Esophagus muscularis mucosa (tissue), 4 donors: ENCODE measurements around the gene AKAP6.

ENCODE experiments used
- EP300 ChIP-seq: sonication (generic); formaldehyde crosslinking; IDR thresholded peaks from one replicate; pipeline ENCODE4 v1.6.1; 2017; ENCODE audit warnings: antibody characterized with exemption
- POLR2A ChIP-seq: fragments of 450-650 bp; IDR thresholded peaks from one replicate; pipeline ENCODE4 v1.6.1; 2017; ENCODE audit warnings: antibody characterized with exemption, moderate library complexity, mild to moderate bottlenecking, low read depth
- POLR2AphosphoS5 ChIP-seq, 2 donors: sonication (generic); formaldehyde crosslinking; IDR thresholded peaks; one replicate each; pipeline ENCODE4 v1.6.1; 2017; ENCODE audit warnings: antibody characterized with exemption in 2 of 2
- TF ChIP-seq, protein P1 (sequence below), 3 experiments: fragments of 200-600 bp in 2 of 3; fragments of 450-650 bp in 1 of 3; sonication (generic) in 2 of 3; IDR thresholded peaks; one replicate each; pipeline ENCODE4 v1.5.1; 2017 to 2019; ENCODE audit warnings: antibody characterized with exemption in 3 of 3, mild to moderate bottlenecking in 2 of 3, moderate library complexity in 1 of 3

GRCh38 chr14:32774214-32774613 lies 445.1 kb downstream of the AKAP6 start:
- TF ChIP-seq, protein P1, sequence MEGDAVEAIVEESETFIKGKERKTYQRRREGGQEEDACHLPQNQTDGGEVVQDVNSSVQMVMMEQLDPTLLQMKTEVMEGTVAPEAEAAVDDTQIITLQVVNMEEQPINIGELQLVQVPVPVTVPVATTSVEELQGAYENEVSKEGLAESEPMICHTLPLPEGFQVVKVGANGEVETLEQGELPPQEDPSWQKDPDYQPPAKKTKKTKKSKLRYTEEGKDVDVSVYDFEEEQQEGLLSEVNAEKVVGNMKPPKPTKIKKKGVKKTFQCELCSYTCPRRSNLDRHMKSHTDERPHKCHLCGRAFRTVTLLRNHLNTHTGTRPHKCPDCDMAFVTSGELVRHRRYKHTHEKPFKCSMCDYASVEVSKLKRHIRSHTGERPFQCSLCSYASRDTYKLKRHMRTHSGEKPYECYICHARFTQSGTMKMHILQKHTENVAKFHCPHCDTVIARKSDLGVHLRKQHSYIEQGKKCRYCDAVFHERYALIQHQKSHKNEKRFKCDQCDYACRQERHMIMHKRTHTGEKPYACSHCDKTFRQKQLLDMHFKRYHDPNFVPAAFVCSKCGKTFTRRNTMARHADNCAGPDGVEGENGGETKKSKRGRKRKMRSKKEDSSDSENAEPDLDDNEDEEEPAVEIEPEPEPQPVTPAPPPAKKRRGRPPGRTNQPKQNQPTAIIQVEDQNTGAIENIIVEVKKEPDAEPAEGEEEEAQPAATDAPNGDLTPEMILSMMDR (IDR thresholded peaks at IDR 0.05): no peak
- no peak for TF ChIP-seq POLR2A
- TF ChIP-seq POLR2AphosphoS5 (IDR thresholded peaks at IDR 0.05): no peak
- TF ChIP-seq EP300: no peak
